Measurements from ENCODE around the gene C19orf53. TPM values are rescaled to one million over a fixed set of nuclear protein-coding genes. Genes with fewer than 3 reads are reported as not detected.

The C19orf53 gene
- total RNA-seq, 6 donors from 2014 or later, result 9.4 to 158 (median 96.5) TPM

DNA sequence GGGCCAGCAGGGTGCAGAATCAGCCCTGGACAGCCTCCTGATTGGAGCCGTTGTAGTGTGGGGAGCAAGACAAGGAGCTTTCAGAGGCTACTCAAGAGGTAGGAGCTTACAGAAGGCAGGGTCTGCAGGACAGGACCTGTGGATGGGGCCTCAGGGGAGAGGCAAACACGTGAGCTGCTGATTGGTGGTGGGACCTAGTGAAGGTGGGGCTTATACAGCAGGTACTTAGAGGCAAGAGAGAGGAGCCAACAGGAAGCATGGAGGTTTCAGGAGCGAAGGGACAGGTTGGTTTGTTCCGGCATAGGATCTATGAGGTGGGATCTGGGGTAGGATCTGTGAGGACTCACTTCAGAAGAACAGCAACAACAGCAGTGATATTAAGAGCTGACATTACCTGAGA is 53.4 kb downstream of the C19orf53 start:
- no peak for ATAC-seq (ENCODE audit: low FRiP score in 2 of 2)
- DNase-seq, result no peak
- TF ChIP-seq POLR2A (IDR thresholded peaks at IDR 0.05), result peak in 1 of 4 donors; percentile 9
- TF ChIP-seq, protein P1, sequence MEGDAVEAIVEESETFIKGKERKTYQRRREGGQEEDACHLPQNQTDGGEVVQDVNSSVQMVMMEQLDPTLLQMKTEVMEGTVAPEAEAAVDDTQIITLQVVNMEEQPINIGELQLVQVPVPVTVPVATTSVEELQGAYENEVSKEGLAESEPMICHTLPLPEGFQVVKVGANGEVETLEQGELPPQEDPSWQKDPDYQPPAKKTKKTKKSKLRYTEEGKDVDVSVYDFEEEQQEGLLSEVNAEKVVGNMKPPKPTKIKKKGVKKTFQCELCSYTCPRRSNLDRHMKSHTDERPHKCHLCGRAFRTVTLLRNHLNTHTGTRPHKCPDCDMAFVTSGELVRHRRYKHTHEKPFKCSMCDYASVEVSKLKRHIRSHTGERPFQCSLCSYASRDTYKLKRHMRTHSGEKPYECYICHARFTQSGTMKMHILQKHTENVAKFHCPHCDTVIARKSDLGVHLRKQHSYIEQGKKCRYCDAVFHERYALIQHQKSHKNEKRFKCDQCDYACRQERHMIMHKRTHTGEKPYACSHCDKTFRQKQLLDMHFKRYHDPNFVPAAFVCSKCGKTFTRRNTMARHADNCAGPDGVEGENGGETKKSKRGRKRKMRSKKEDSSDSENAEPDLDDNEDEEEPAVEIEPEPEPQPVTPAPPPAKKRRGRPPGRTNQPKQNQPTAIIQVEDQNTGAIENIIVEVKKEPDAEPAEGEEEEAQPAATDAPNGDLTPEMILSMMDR (IDR thresholded peaks at IDR 0.05), result no peak
- H3K4me3 ChIP-seq, result no peak overlapping the region
- peaks cover 0 to 68% (median 14%) of the 10 kb centered on the region in 4 donors for H3K36me3 ChIP-seq
- peaks cover under 1 to 6% (median 4%) of the 10 kb centered on the region in 4 donors for H3K4me1 ChIP-seq
- no peak overlapping the region for H3K27ac ChIP-seq
- 75 to 88% methylated on average over 4 of the region's 4 CpGs for WGBS, 2 donors
- no peaks in the 10 kb centered on the region for H3K27me3 ChIP-seq
- no peaks in the 10 kb centered on the region for H3K9me3 ChIP-seq

Small RNAs within 50 kb of the gene (small RNA-seq; reads per million reads assigned to genes)
- 0 reads per million in 4 donors for gene RN7SL619P

Other genes starting within 250 kb of the C19orf53 start
- gene MRI1, start 9.9 kb upstream of the C19orf53 start, total RNA-seq, result 100 to 1,000 TPM in 2 of 6 donors, 10 to 100 TPM in 4; 29.4 to 155 (median 42.3) TPM
- 10 to 100 TPM in 4 of 6 donors, 1 to 10 TPM in 2; 7.3 to 22.6 (median 10.1) TPM for gene ZSWIM4, start 21.0 kb downstream of the C19orf53 start, total RNA-seq
- gene NANOS3, start 102.7 kb downstream of the C19orf53 start, total RNA-seq, result 1 to 10 TPM in 2 of 6 donors, not detected in 4; 1.3 to 5.2 TPM
- gene BRME1, start 131.7 kb downstream of the C19orf53 start, total RNA-seq, result 1 to 10 TPM in 5 of 6 donors, under 1 TPM in 1; 0.46 to 4.4 (median 2.1) TPM
- 10 to 100 TPM; 30.4 to 95.3 (median 35.3) TPM for gene CC2D1A, start 131.7 kb downstream of the C19orf53 start, total RNA-seq
- 1 to 10 TPM; 1.5 to 4.3 (median 2.5) TPM for gene PODNL1, start 164.0 kb downstream of the C19orf53 start, total RNA-seq
- gene DCAF15, start 178.1 kb downstream of the C19orf53 start, total RNA-seq, result 10 to 100 TPM; 20.5 to 51.3 (median 39.0) TPM
- 10 to 100 TPM in 5 of 6 donors, 1 to 10 TPM in 1; 6.0 to 22.3 (median 15.5) TPM for gene RFX1, start 231.9 kb downstream of the C19orf53 start, total RNA-seq